ENCODE measurements around the gene ACTA2. TPM values are rescaled to one million over a fixed set of nuclear protein-coding genes. Genes with fewer than 3 reads are reported as not detected.

ACTA2 gene
- total RNA-seq, result 14.8 TPM

DNA sequence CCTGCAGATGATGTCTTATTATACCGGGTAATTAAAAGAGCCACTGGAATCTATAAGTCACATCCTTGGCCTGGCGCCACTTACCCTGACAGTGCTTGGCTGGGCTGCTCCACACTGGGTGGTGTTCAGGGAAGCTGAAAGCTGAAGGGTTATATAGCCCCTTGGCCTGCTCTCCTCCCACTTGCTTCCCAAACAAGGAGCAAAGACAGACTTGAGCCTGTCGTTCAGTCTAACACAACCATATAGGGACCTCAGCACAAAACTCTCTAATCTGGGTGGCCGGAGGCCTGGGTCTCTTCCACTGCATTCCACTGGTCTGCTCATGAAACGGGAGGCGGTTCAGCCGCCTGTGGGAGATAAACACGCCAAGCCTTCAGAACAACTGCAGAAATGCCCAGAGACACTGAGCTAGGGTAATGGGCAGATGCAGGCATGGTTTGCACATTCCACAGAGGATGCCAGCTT is at the start of gene ACTA2:
TSS of gene ACTA2 (minus strand) at position 127 of the 465 bp plus-strand sequence. CDS start 3,843 bp downstream, outside the sequence.

GRCh38 chr10:88990384-88991160 is 38.0 kb upstream of the ACTA2 start, which contains the start of gene FAS:
Gene FAS (plus strand): TSS chr10:88990798. CDS start chr10:88990877, 79 bp downstream.

Small RNA genes within 50 kb of the gene (small RNA-seq; reads per million reads assigned to genes)
- not detected for gene RF02116

Other genes with a start within 250 kb of the ACTA2 start
- gene LIPK, start 246.5 kb downstream of the ACTA2 start, total RNA-seq, result not detected
- gene LIPN, start 192.8 kb downstream of the ACTA2 start, total RNA-seq, result not detected
- gene LIPM, start 150.0 kb downstream of the ACTA2 start, total RNA-seq, result not detected
- 0.46 TPM for gene ANKRD22, start 100.9 kb downstream of the ACTA2 start, total RNA-seq
- 19.1 TPM for gene STAMBPL1, start 72.5 kb downstream of the ACTA2 start, total RNA-seq
- 2.5 TPM for gene FAS, start 38.0 kb upstream of the ACTA2 start, total RNA-seq

Data from diencephalon (tissue), 1 donor.